NB4 (cell line): Measurements from ENCODE around the gene XKR7.

Experiments
- CTCF ChIP-seq: IDR thresholded peaks from one replicate; pipeline ENCODE4 v1.5.1; 2012; ENCODE audit warnings: low read depth, low read length
- MYC ChIP-seq: IDR thresholded peaks from 2 replicates; pipeline ENCODE4 v1.6.1; 2011; ENCODE audit warnings: low read depth, low read length
- POLR2A ChIP-seq: IDR thresholded peaks from 2 replicates; pipeline ENCODE4 v1.6.1; 2011; ENCODE audit warnings: mild to moderate bottlenecking; ENCODE audit not compliant: insufficient read length; ENCODE audit errors: extremely low read depth

- no peak for TF ChIP-seq POLR2A
- TF ChIP-seq CTCF, result no peak
- TF ChIP-seq MYC, result no peak
Measured at GRCh38 chr20:32019156-32019510, 51.2 kb downstream of the XKR7 start.
